GM12875 (cell line): ENCODE measurements around the gene SCFD1.
"Not testable (repeated sequence)": the region's sequence is repeated elsewhere in the genome, so short reads cannot be mapped to it uniquely, and the experiment has no call there.

Experiments
- H3K4me3 ChIP-seq: one replicate; pipeline ENCODE4 v1.5.1; 2011; ENCODE audit warnings: low read depth, low read length, control low read depth
- CTCF ChIP-seq: IDR thresholded peaks from 2 replicates; pipeline ENCODE4 v1.5.1; 2011; ENCODE audit warnings: low read depth, mild to moderate bottlenecking, control low read depth, inconsistent platforms, low read length, moderate library complexity, borderline replicate concordance; ENCODE audit not compliant: insufficient read depth

Gene SCFD1

GRCh38 chr14:30621940-30622830, at the start of gene SCFD1:
Gene SCFD1 (plus strand): TSS chr14:30622319. CDS start chr14:30622339, 20 bp downstream.
- H3K4me3 ChIP-seq = peak within 1 kb of the TSS; percentile 51
- TF ChIP-seq CTCF = no peak

- no peak for TF ChIP-seq CTCF
- no peak overlapping the region for H3K4me3 ChIP-seq
Measured at GRCh38 chr14:30572771-30573170, 49.3 kb upstream of the SCFD1 start.

GRCh38 chr14:30573226-30573814, 48.8 kb upstream of the SCFD1 start:
- TF ChIP-seq CTCF = no peak
- H3K4me3 ChIP-seq = no peak overlapping the region

- H3K4me3 ChIP-seq = no peak overlapping the region
- no peak for TF ChIP-seq CTCF
Measured at GRCh38 chr14:30573966-30574365, 48.2 kb upstream of the SCFD1 start.

- H3K4me3 ChIP-seq = not testable (repeated sequence)
Measured at GRCh38 chr14:30574777-30575176, 47.3 kb upstream of the SCFD1 start.

- not testable (repeated sequence) for H3K4me3 ChIP-seq
Measured at GRCh38 chr14:30576333-30576732, 45.8 kb upstream of the SCFD1 start.

GRCh38 chr14:30580616-30581282, 41.4 kb upstream of the SCFD1 start:
- H3K4me3 ChIP-seq = no peak overlapping the region
- TF ChIP-seq CTCF = no peak

- no peak overlapping the region for H3K4me3 ChIP-seq
Measured at GRCh38 chr14:30581283-30581625, 40.9 kb upstream of the SCFD1 start.

More at GRCh38 chr14:30581283-30581625, 40.9 kb upstream of the SCFD1 start:
- TF ChIP-seq CTCF = no peak
